Neural progenitor cell (in vitro differentiated cells): ENCODE data around the gene RBKS. TPM values are rescaled to one million over a fixed set of nuclear protein-coding genes. Genes with fewer than 3 reads are reported as not detected.

ENCODE experiments used
- DNase-seq: peaks from one replicate; pipeline ENCODE4 v3.0.0-alpha.2; 2016; ENCODE audit warnings: low spot score
- H2AFZ ChIP-seq: fragments of 200-600 bp; sonication (generic); replicated peaks from 2 replicates; pipeline ENCODE4 v1.6.1; 2016; ENCODE audit warnings: antibody characterized with exemption
- H3F3A ChIP-seq: fragments of 200-600 bp; sonication (generic); 2 replicates; pipeline ENCODE4 v1.6.1; 2016; ENCODE audit warnings: antibody characterized with exemption, low read depth
- H3K27ac ChIP-seq: fragments of 200-600 bp; sonication (generic); 2 replicates; pipeline ENCODE4 v1.5.1; 2016; ENCODE audit warnings: mild to moderate bottlenecking
- H3K27me3 ChIP-seq: fragments of 200-600 bp; sonication (generic); 2 replicates; pipeline ENCODE4 v1.6.1; 2016; ENCODE audit warnings: mild to moderate bottlenecking, moderate library complexity
- H3K36me3 ChIP-seq: fragments of 200-600 bp; sonication (generic); 2 replicates; pipeline ENCODE4 v1.5.1; 2016
- H3K4me1 ChIP-seq: fragments of 200-600 bp; sonication (generic); 2 replicates; pipeline ENCODE4 v1.6.1; 2016; ENCODE audit warnings: mixed run types
- H3K4me2 ChIP-seq: fragments of 200-600 bp; sonication (generic); 2 replicates; pipeline ENCODE4 v1.6.1; 2016
- H3K4me3 ChIP-seq: fragments of 200-600 bp; sonication (generic); 2 replicates; pipeline ENCODE4 v1.5.1; 2016
- H3K79me2 ChIP-seq: fragments of 200-600 bp; sonication (generic); 2 replicates; pipeline ENCODE4 v1.6.1; 2016; ENCODE audit warnings: low read depth
- H3K9ac ChIP-seq: fragments of 200-600 bp; sonication (generic); 2 replicates; pipeline ENCODE4 v1.6.1; 2016
- H3K9me3 ChIP-seq: fragments of 200-600 bp; sonication (generic); 2 replicates; pipeline ENCODE4 v1.5.1; 2016; ENCODE audit warnings: low read depth
- H4K20me1 ChIP-seq: fragments of 200-600 bp; sonication (generic); 2 replicates; pipeline ENCODE4 v1.6.1; 2016; ENCODE audit warnings: low read depth
- H3K27ac Mint-ChIP-seq: 3 replicates; pipeline ENCODE4 v1.8.0; 2021; ENCODE audit warnings: mixed read lengths
- H3K27me3 Mint-ChIP-seq: 2 replicates; pipeline ENCODE4 v1.8.0; 2022; ENCODE audit warnings: low read depth, mild to moderate bottlenecking, inconsistent platforms, moderate library complexity, mixed read lengths; ENCODE audit not compliant: insufficient read depth
- H3K36me3 Mint-ChIP-seq: 3 replicates; pipeline ENCODE4 v1.8.0; 2021; ENCODE audit warnings: mixed read lengths
- H3K4me1 Mint-ChIP-seq: 3 replicates; pipeline ENCODE4 v1.8.0; 2021; ENCODE audit warnings: mixed read lengths
- H3K4me3 Mint-ChIP-seq: 3 replicates; pipeline ENCODE4 v1.8.0; 2021; ENCODE audit warnings: mild to moderate bottlenecking, moderate library complexity, mixed read lengths
- H3K9me3 Mint-ChIP-seq: 3 replicates; pipeline ENCODE4 v1.8.0; 2020; ENCODE audit warnings: mixed read lengths
- CTCF ChIP-seq: fragments of 200-600 bp; sonication (generic); IDR thresholded peaks from 2 replicates; pipeline ENCODE4 v1.5.1; 2017; ENCODE audit warnings: antibody characterized with exemption, mild to moderate bottlenecking
- EZH2 ChIP-seq: fragments of 200-600 bp; sonication (generic); IDR thresholded peaks from 2 replicates; pipeline ENCODE4 v1.6.1; 2017; ENCODE audit warnings: antibody characterized with exemption, mild to moderate bottlenecking, moderate library complexity
- EZH2phosphoT487 ChIP-seq: fragments of 200-600 bp; sonication (generic); IDR thresholded peaks from 2 replicates; pipeline ENCODE4 v1.6.1; 2017; ENCODE audit warnings: antibody characterized with exemption
- total RNA-seq: library from RNA; depleted of rRNA; stranded (reverse); fragments of >200 nt; gene quantifications from 2 replicates; pipeline ENCODE4 v1.2.3, GENCODE V29; 2015; ENCODE audit warnings: low replicate concordance

The RBKS gene
- total RNA-seq, 1 donor from 2014 or later: 8.5 TPM

DNA sequence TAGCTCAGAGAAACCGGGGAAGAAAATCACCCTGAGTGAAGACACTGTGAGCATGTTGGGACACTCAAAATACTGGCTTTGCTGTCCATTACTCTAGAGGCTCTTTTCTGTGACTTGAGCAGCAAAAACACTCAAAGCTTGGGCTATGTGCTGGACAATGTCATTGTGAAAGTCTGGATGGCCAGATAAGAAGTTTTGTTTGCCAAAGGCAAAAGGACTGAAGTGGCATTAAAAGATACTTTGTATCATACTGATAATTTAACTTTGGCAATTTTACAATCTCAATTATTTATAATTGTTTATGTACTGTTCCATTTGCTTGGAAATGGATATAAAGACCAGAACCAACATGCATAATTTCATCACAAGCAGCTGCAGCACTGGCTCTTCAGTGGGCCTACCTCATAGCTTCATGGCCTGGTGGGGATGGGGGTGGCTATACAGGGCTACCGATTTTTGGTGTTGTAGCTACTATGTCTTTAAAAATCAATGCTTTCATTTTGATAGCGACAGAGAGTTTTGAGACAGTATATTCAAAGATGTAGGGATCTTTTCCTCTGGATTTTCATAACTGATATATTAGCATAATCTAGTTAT is 51.1 kb downstream of the RBKS start:
- no peak overlapping the region for H3K27ac Mint-ChIP-seq
- Histone ChIP-seq H3K4me3 (no peak overlapping the region), H3K27ac (no peak overlapping the region), H4K20me1 (no peaks in the 10 kb centered on the region), H3K4me1 (no peaks in the 10 kb centered on the region), H3K36me3 (no peaks in the 10 kb centered on the region), H3K9ac (no peak overlapping the region), H3K79me2 (no peaks in the 10 kb centered on the region), H2AFZ (no peak overlapping the region), H3K4me2 (no peak overlapping the region), H3F3A (no peaks in the 10 kb centered on the region), H3K27me3 (no peaks in the 10 kb centered on the region), H3K9me3 (no peaks in the 10 kb centered on the region)
- no peak overlapping the region for H3K4me3 Mint-ChIP-seq
- H3K9me3 Mint-ChIP-seq: no peaks in the 10 kb centered on the region
- TF ChIP-seq EZH2phosphoT487 (no peak), EZH2 (no peak), CTCF (no peak)
- peaks cover 2% of the 10 kb centered on the region for H3K27me3 Mint-ChIP-seq
- DNase-seq: no peak
- H3K4me1 Mint-ChIP-seq: no peaks in the 10 kb centered on the region
- no peaks in the 10 kb centered on the region for H3K36me3 Mint-ChIP-seq

DNA sequence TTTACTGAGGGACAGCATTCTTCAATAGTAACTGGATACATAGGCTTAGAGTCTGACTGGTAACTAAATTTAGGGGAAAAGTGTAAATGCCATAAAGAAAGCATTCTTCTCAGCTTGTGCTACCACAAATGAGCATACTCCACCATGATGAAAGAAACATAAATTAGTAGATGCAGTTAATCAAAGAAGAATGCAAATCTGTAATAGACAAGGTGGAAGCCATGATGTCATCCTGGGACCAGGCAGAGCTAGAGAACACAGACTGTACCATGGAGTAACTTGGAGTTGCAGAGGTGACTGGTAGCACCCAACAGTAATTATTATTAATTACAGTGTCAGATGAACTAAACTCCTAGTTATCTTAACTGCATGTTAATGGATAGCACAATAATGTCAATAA is 51.7 kb downstream of the RBKS start:
- H3K27ac Mint-ChIP-seq: no peak overlapping the region
- H3K9ac ChIP-seq: no peak overlapping the region
- TF ChIP-seq EZH2 (no peak), EZH2phosphoT487 (no peak), CTCF (no peak)

DNA sequence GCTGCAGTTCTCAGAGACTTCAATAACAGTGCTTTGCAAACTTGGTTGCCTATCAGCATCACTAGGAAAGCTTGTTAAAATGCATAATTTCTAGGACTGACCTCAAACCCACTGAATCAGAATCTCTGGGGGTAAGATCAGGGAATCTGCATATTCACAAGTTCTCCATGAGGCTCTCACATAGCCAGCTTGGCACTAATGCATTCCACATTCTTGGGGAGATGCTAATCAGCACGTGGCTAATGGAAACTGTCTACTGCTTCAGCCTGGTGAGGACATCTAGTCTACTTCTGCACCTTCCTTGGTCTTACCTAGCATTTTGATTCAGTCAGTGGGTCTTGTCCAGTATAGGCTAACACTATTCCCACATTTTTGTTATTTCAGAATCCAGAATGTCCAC is 56.3 kb downstream of the RBKS start:
- Histone ChIP-seq H2AFZ (no peak overlapping the region), H3F3A (no peaks in the 10 kb centered on the region), H3K4me2 (no peak overlapping the region), H3K9ac (no peak overlapping the region), H4K20me1 (no peaks in the 10 kb centered on the region), H3K4me1 (no peaks in the 10 kb centered on the region), H3K27ac (no peak overlapping the region), H3K9me3 (no peaks in the 10 kb centered on the region), H3K36me3 (no peaks in the 10 kb centered on the region), H3K27me3 (no peaks in the 10 kb centered on the region), H3K4me3 (no peak overlapping the region), H3K79me2 (no peaks in the 10 kb centered on the region)
- H3K9me3 Mint-ChIP-seq: no peaks in the 10 kb centered on the region
- H3K36me3 Mint-ChIP-seq: no peaks in the 10 kb centered on the region
- no peaks in the 10 kb centered on the region for H3K4me1 Mint-ChIP-seq
- no peak overlapping the region for H3K4me3 Mint-ChIP-seq
- no peak overlapping the region for H3K27ac Mint-ChIP-seq
- TF ChIP-seq EZH2: no peak
- TF ChIP-seq CTCF: no peak
- TF ChIP-seq EZH2phosphoT487: no peak
- no peaks in the 10 kb centered on the region for H3K27me3 Mint-ChIP-seq
- DNase-seq: no peak

More for the DNA sequence above, 51.7 kb downstream of the RBKS start:
- no peak for DNase-seq
- no peaks in the 10 kb centered on the region for H3K79me2 ChIP-seq
- Mint-ChIP-seq H3K4me3 (no peak overlapping the region), H3K9me3 (no peaks in the 10 kb centered on the region), H3K36me3 (no peaks in the 10 kb centered on the region), H3K27me3 (peaks cover 2% of the 10 kb centered on the region), H3K4me1 (no peaks in the 10 kb centered on the region)
- no peak overlapping the region for H3K4me3 ChIP-seq
- H3K27ac ChIP-seq: no peak overlapping the region
- H3K36me3 ChIP-seq: no peaks in the 10 kb centered on the region
- H3K27me3 ChIP-seq: no peaks in the 10 kb centered on the region
- no peaks in the 10 kb centered on the region for H3K9me3 ChIP-seq
- H2AFZ ChIP-seq: no peak overlapping the region
- H3F3A ChIP-seq: no peaks in the 10 kb centered on the region
- H4K20me1 ChIP-seq: no peaks in the 10 kb centered on the region
- H3K4me2 ChIP-seq: no peak overlapping the region
- no peaks in the 10 kb centered on the region for H3K4me1 ChIP-seq
